ENCODE measurements around the gene LONP2. TPM values are rescaled to one million over a fixed set of nuclear protein-coding genes. Genes with fewer than 3 reads are reported as not detected.

LONP2 gene
- total RNA-seq, 4 donors from 2014 or later = 51.4 to 73.4 (median 63.3) TPM

DNA sequence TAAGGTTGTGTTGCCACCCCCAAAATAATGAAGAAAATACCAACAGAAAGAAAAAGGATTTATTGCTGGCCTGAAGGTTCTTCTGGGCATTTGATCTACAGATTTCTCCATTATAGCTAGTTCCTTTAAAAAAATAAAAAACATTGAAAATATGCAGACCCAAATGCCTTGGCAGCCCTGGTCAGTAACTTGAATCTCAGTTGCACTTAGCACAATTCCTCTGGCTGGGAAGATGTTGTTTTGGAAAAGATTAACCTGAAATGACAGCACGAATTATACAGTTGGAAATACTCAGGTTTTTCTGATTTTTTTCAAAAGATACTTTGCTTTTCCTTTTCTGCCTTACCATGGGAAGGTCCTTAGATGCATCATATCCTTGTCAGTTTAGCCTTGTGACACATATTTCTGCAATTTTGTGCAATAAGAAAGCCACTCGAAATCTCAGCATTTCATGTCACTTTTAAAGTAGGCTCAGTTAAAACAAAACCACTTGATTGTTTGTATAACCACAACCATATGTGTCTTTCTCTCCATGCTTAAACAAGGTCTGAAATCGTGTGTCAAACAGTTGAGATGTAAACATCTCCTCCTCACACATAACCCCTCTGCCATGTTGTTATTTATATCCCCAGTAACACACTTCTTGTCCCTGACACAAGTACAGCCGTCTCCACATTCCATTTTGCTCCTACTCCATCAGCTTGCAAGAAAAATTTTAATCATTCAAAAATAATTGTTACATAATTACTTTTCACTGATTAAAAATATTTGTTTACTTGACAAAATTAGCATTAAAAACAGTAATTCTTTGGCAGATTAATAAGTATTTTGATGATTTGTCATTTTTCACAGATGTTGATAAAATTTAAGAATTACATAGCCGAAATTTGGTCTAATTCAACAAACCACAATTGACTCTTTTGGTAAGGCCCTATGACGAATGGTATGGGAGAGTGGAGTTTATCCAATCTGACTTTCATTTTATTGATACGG, 80.0 kb downstream of the LONP2 start:
- Histone ChIP-seq H3K4me1 (peaks cover 3 to 17% (median 9%) of the 10 kb centered on the region in 4 donors), H3K36me3 (peaks cover 0 to 15% (median 0%) of the 10 kb centered on the region in 4 donors), H3K27me3 (no peaks in the 10 kb centered on the region), H3K27ac (replicated peaks in 1 of 4) (no peak overlapping the region), H3K4me3 (no peak overlapping the region), H3K9me3 (no peaks in the 10 kb centered on the region)
- intact Hi-C loops (cut with DNase I) = no loop called here
- WGBS = 70% methylated on average over 7 of the region's 7 CpGs
- TF ChIP-seq POLR2A (IDR thresholded peaks at IDR 0.05; ENCODE audit: low read depth) (no peak), EP300 (IDR thresholded peaks at IDR 0.05) (no peak), CTCF (IDR thresholded peaks at IDR 0.05) (no peak), POLR2AphosphoS5 (IDR thresholded peaks at IDR 0.05) (no peak)
- DNase-seq (ENCODE audit: extremely low spot score) = no peak

- H3K9me3 ChIP-seq = no peaks in the 10 kb centered on the region
- TF ChIP-seq POLR2AphosphoS5 (IDR thresholded peaks at IDR 0.05) (no peak), CTCF (IDR thresholded peaks at IDR 0.05) (no peak), POLR2A (IDR thresholded peaks at IDR 0.05; ENCODE audit: low read depth) (no peak), EP300 (IDR thresholded peaks at IDR 0.05) (no peak)
- H3K4me1 ChIP-seq = peaks cover 0 to 14% (median 5%) of the 10 kb centered on the region in 4 donors
- no peak for DNase-seq (ENCODE audit: extremely low spot score)
- no peak overlapping the region for H3K4me3 ChIP-seq
- intact Hi-C loops (cut with DNase I) = no loop called here
- H3K36me3 ChIP-seq = peaks cover 0 to 13% (median 0%) of the 10 kb centered on the region in 4 donors
- no peaks in the 10 kb centered on the region for H3K27me3 ChIP-seq
- WGBS = 76% methylated on average over 4 of the region's 4 CpGs
- no peak overlapping the region for H3K27ac ChIP-seq (replicated peaks in 1 of 4)
Measured at GRCh38 chr16:48326915-48327314, 82.8 kb downstream of the LONP2 start.

GRCh38 chr16:48329138-48329537, 85.0 kb downstream of the LONP2 start:
- Histone ChIP-seq H3K4me3 (no peak overlapping the region), H3K27ac (replicated peaks in 1 of 4) (no peak overlapping the region), H3K36me3 (peaks cover 1 to 14% (median 4%) of the 10 kb centered on the region in 4 donors), H3K27me3 (no peaks in the 10 kb centered on the region), H3K4me1 (peaks cover 0 to 14% (median 4%) of the 10 kb centered on the region in 4 donors), H3K9me3 (no peaks in the 10 kb centered on the region)
- no peak for TF ChIP-seq CTCF (IDR thresholded peaks at IDR 0.05)
- TF ChIP-seq POLR2AphosphoS5 (IDR thresholded peaks at IDR 0.05) = no peak
- TF ChIP-seq EP300 (IDR thresholded peaks at IDR 0.05) = no peak
- no peak for TF ChIP-seq POLR2A (IDR thresholded peaks at IDR 0.05; ENCODE audit: low read depth)
- WGBS = 90% methylated on average over 4 of the region's 4 CpGs
- intact Hi-C loops (cut with DNase I) = no loop called here
- no peak for DNase-seq (ENCODE audit: extremely low spot score)

DNA sequence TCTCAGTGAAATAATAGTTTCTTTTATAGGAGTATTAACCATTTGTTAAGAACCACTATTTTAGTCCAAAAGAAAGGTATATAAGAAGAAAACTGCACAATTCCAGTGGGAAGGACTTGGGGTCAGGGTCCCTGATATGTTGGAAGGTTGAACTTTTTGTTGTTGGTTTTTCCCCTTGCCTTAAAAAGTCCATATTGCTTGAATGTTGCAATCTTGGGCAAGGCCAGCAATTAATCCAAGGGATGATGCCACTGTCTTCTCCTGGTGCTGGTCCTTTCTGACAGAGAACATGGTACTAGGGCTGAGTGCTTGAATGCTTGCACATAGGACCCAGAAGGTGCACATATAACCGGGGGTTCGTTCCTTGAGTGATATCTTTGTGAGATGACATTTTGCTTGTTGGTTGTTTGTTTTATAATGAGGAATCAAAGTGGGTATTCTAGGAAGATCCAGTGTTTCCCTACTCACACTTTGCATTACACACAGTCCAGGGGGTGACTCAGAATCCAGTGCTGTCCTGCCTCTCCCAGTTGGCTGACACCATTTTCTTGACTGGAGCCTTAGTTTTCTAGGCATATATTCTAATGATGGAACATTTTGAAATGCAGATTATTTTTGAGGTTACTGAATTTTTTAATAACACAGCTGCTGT, 86.2 kb downstream of the LONP2 start:
- Histone ChIP-seq H3K9me3 (no peaks in the 10 kb centered on the region), H3K4me1 (peaks cover 0 to 16% (median 6%) of the 10 kb centered on the region in 4 donors), H3K27ac (replicated peaks in 1 of 4) (no peak overlapping the region), H3K4me3 (no peak overlapping the region), H3K27me3 (no peaks in the 10 kb centered on the region), H3K36me3 (peaks cover 10 to 20% (median 16%) of the 10 kb centered on the region in 4 donors)
- TF ChIP-seq CTCF (IDR thresholded peaks at IDR 0.05) (peak in 1 of 3 experiments; percentile 5), POLR2AphosphoS5 (IDR thresholded peaks at IDR 0.05) (no peak)
- intact Hi-C loops (cut with DNase I) = no loop called here
- no peak for DNase-seq (ENCODE audit: extremely low spot score)
- 100% methylated on average over 2 of the region's 2 CpGs for WGBS

Data from esophagus muscularis mucosa (tissue), 4 donors.